HFF-Myc (cell line): Measurements from ENCODE around the gene NAP1L1.

ENCODE experiments used
- DNase-seq: peaks from one replicate; pipeline ENCODE4 v3.0.0-alpha.2; 2011; ENCODE audit warnings: low read depth; ENCODE audit errors: extremely low read depth
- H3K4me3 ChIP-seq: replicated peaks from 2 replicates; pipeline ENCODE4 v1.5.1; 2011; ENCODE audit warnings: low read depth, mild to moderate bottlenecking, control low read depth, low read length
- TF ChIP-seq, protein P1 (sequence below): IDR thresholded peaks from 2 replicates; pipeline ENCODE4 v1.5.1; 2012; ENCODE audit warnings: mild to moderate bottlenecking, low read depth, low read length, control low read depth; ENCODE audit errors: missing control alignments

The NAP1L1 gene

DNA sequence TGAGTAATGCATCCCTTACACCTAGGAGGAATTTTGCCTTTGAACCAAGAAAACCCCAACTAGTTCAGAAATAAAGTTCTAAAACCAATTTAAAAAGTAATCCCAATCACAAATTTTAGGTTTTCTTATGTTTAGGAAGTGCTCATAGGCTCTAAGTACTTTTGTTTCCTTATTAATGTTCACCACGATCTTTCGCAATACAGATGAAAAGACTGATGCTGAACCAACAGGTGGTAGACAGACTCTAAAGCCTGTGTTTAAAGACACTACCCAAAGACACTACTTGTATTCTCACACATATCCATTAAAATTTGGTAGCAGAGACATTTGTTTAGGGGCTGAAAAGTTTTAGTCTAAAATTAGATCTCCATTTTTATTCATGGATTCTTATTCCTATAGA lies 42.3 kb downstream of the NAP1L1 start:
- TF ChIP-seq, protein P1, sequence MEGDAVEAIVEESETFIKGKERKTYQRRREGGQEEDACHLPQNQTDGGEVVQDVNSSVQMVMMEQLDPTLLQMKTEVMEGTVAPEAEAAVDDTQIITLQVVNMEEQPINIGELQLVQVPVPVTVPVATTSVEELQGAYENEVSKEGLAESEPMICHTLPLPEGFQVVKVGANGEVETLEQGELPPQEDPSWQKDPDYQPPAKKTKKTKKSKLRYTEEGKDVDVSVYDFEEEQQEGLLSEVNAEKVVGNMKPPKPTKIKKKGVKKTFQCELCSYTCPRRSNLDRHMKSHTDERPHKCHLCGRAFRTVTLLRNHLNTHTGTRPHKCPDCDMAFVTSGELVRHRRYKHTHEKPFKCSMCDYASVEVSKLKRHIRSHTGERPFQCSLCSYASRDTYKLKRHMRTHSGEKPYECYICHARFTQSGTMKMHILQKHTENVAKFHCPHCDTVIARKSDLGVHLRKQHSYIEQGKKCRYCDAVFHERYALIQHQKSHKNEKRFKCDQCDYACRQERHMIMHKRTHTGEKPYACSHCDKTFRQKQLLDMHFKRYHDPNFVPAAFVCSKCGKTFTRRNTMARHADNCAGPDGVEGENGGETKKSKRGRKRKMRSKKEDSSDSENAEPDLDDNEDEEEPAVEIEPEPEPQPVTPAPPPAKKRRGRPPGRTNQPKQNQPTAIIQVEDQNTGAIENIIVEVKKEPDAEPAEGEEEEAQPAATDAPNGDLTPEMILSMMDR: no peak
- DNase-seq: no peak
- no peak overlapping the region for H3K4me3 ChIP-seq

DNA sequence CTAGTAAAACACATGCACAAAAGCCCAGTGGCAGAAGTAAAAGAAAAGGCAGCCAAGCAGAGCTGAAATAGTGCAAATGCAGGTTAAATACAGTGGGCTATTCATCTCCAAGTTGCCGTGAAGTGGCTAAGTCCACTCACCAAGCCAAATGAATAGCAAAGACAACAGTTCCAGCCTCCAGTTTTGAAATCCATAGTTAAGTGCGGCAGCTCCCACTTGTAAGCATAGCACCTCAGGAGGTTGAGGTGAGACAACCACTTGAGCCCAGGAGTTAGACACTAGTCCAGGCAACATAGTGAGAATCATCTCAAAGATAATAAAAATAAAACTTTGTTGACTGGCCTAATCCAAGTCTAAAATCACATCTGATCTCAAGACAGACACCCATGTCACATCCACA lies 43.1 kb downstream of the NAP1L1 start:
- DNase-seq: no peak
- H3K4me3 ChIP-seq: no peak overlapping the region
- TF ChIP-seq, protein P1: no peak

DNA sequence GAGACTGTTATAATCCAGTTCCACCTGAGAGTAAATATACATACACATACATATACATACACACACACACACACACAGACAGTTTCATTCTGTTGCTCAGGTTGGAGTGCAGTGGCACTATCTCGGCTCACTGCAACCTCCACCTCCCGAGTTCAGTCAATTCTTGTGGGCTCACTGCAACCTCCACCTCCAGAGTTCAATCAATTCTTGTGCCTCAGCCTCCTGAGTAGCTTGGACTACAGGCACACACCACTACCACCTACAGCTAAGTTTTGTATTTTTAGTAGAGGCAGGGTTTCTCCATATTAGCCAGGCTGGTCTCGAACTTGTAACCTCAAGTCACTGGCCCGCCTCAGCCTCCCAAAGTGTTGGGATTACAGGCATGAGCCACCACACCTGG lies 44.0 kb downstream of the NAP1L1 start:
- no peak for DNase-seq
- TF ChIP-seq, protein P1: no peak

DNA sequence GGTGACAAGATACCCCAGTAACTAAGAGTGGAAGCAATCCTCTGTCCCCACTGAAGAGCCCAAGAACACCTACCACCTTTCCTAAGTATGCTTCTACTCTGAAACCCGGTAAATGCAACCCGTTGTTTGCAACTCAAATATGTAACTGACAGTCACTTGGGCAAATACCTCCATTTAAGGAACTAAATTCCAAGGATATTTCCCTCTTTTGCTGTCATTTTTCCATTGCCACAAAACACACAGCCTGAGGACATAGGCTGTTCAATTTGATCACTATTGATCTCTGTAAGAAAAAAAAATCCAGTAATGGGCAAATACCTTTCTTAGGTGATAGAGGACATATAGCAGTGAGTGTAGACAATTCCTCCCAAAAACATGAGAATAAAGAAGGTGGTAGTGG lies 46.3 kb downstream of the NAP1L1 start:
- no peak for DNase-seq
- no peak overlapping the region for H3K4me3 ChIP-seq
- TF ChIP-seq, protein P1: no peak

More for the DNA sequence above, 44.0 kb downstream of the NAP1L1 start:
- no peak overlapping the region for H3K4me3 ChIP-seq

DNA sequence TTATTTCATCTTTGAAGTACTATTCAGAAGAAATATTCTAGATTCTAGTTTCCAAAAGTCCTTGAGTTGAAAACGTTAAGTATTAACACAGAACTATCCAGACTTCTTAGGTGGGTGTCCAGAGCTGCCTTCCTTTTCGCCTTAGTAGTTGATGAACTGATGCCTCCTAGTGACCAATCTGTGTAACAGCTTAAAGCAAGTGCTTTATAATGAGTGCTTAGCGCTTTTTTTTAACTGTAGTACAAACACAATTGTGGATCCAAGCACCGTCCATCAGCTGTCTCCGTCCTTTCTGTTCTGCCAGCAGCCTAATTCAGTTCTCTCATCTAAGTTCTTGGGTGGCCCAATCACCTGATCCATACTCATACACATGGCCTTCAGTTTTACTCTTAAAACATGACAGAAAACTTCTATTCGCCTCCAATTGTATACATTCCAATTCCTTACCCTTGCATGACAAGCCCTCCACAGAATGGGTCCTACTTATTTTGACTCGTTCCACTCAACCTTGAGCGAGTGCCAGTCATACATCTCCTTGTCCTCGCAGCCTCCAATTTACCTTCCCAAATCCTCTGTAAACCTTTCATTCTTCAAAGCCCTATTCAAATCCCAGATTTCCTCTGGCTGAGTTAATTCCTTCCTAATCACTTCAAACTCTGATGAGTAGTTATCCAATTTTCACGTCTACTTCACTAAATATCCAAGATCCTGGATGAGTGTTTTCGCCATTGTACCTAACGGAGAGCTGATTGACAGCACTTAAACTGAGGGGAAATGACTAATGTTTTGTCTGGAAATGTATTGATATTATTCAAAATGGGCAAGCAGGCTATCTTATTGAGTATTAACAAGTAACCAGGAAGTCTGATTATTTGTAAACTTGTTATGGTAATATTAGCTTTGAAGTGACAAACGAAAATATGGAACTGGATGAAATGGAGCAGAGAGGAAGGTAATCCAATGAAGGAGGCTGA lies 47.1 kb downstream of the NAP1L1 start:
- TF ChIP-seq, protein P1: peak; percentile 76
- no peak overlapping the region for H3K4me3 ChIP-seq
- DNase-seq: peak; percentile 70

DNA sequence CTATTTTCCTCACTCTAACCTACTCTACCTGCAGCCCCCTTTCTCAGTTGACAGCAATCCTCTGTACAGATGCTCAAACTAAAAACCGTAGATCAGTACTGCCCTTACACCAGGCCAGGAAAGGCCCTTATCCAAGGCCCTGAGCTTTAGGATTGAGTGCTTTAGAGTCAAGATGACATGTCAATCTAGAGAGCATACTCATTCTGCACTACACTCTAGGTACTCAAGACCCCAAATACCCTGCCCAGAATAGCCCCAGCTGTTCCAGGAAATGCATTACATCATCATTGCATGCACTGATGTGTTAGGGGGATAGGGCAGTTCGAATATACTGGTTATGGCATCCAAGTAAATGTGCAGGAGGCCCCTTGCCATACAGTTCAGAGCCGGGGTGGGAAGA lies 49.4 kb downstream of the NAP1L1 start:
- no peak for DNase-seq
- no peak overlapping the region for H3K4me3 ChIP-seq
- TF ChIP-seq, protein P1: no peak
